ENCODE measurements around the gene TMEM30B. TPM values are rescaled to one million over a fixed set of nuclear protein-coding genes. Genes with fewer than 3 reads are reported as not detected.

Gene TMEM30B
- total RNA-seq, 1 experiment from 2014 or later: 0.09 TPM

GRCh38 chr14:61257469-61258057 is 23.6 kb downstream of the TMEM30B start:
- H3K4me3 Mint-ChIP-seq (ENCODE audit: unreplicated experiment): no peak overlapping the region
- no peak for TF ChIP-seq CTCF (IDR thresholded peaks at IDR 0.05; ENCODE audit: unreplicated experiment)
- H3K36me3 Mint-ChIP-seq (ENCODE audit: insufficient read depth, unreplicated experiment): no peaks in the 10 kb centered on the region
- ChIA-PET POLR2A (interaction anchor here (1.4 kb wide), 1 partner anchor 10 kb away, joined by 3 read pairs; no protein-coding TSS in a partner anchor), CTCF (interaction anchor here (0.6 to 1.1 kb wide), 3 partner anchors 10 to 922 kb away, joined by 3 read pairs; no protein-coding TSS in a partner anchor)
- peaks cover 4% of the 10 kb centered on the region for H3K4me1 Mint-ChIP-seq (ENCODE audit: insufficient read depth, unreplicated experiment)
- H3K27ac Mint-ChIP-seq (ENCODE audit: low read depth, unreplicated experiment): no peak overlapping the region
- intact Hi-C loops (cut with micrococcal nuclease): no loop called here
- H3K27me3 Mint-ChIP-seq (ENCODE audit: insufficient read depth, unreplicated experiment): no peaks in the 10 kb centered on the region
- DNase-seq (ENCODE audit: unreplicated experiment): no peak
- no TSS peak for BruUV-seq (replicated peaks)
- no peaks in the 10 kb centered on the region for H3K9me3 Mint-ChIP-seq (ENCODE audit: unreplicated experiment)

GRCh38 chr14:61256826-61257468 is 24.2 kb downstream of the TMEM30B start:
- H3K9me3 Mint-ChIP-seq (ENCODE audit: unreplicated experiment): no peaks in the 10 kb centered on the region
- no peak overlapping the region for H3K4me3 Mint-ChIP-seq (ENCODE audit: unreplicated experiment)
- intact Hi-C loops (cut with micrococcal nuclease): no loop called here
- BruUV-seq (replicated peaks): no TSS peak
- H3K36me3 Mint-ChIP-seq (ENCODE audit: insufficient read depth, unreplicated experiment): no peaks in the 10 kb centered on the region
- ChIA-PET CTCF (interaction anchor here (0.8 to 1.1 kb wide), 2 partner anchors 11 to 111 kb away, joined by 3 read pairs; no protein-coding TSS in a partner anchor), POLR2A (interaction anchor here (1.4 kb wide), 1 partner anchor 11 kb away, joined by 3 read pairs; no protein-coding TSS in a partner anchor)
- no peaks in the 10 kb centered on the region for H3K27me3 Mint-ChIP-seq (ENCODE audit: insufficient read depth, unreplicated experiment)
- TF ChIP-seq CTCF (IDR thresholded peaks at IDR 0.05; ENCODE audit: unreplicated experiment): no peak
- DNase-seq (ENCODE audit: unreplicated experiment): no peak
- H3K27ac Mint-ChIP-seq (ENCODE audit: low read depth, unreplicated experiment): no peak overlapping the region
- H3K4me1 Mint-ChIP-seq (ENCODE audit: insufficient read depth, unreplicated experiment): peaks cover 8% of the 10 kb centered on the region

GRCh38 chr14:61255968-61256367 is 25.2 kb downstream of the TMEM30B start:
- CTCF ChIA-PET: interaction anchor here (0.6 to 8.8 kb wide), 2 partner anchors 490 to 630 kb away, joined by 6 to 94 read pairs; no protein-coding TSS in a partner anchor
- H3K27me3 Mint-ChIP-seq (ENCODE audit: insufficient read depth, unreplicated experiment): no peaks in the 10 kb centered on the region
- intact Hi-C loops (cut with micrococcal nuclease): no loop called here

More at GRCh38 chr14:61255968-61256367, 25.2 kb downstream of the TMEM30B start:
- H3K27ac Mint-ChIP-seq (ENCODE audit: low read depth, unreplicated experiment): no peak overlapping the region
- H3K36me3 Mint-ChIP-seq (ENCODE audit: insufficient read depth, unreplicated experiment): no peaks in the 10 kb centered on the region
- no peaks in the 10 kb centered on the region for H3K9me3 Mint-ChIP-seq (ENCODE audit: unreplicated experiment)
- POLR2A ChIA-PET: no interaction called here
- no TSS peak for BruUV-seq (replicated peaks)
- no peak overlapping the region for H3K4me3 Mint-ChIP-seq (ENCODE audit: unreplicated experiment)
- TF ChIP-seq CTCF (IDR thresholded peaks at IDR 0.05; ENCODE audit: unreplicated experiment): no peak
- DNase-seq (ENCODE audit: unreplicated experiment): no peak
- H3K4me1 Mint-ChIP-seq (ENCODE audit: insufficient read depth, unreplicated experiment): peaks cover 8% of the 10 kb centered on the region
